MM.1S (cell line): ENCODE data around the gene OSBPL1A.

Source experiments
- CTCF ChIP-seq: fragments of 300-600 bp; sonication (generic); IDR thresholded peaks from 2 replicates; pipeline ENCODE4 v1.5.1; 2016; ENCODE audit warnings: antibody characterized with exemption, low read length, mixed read lengths
- EZH2 ChIP-seq: fragments of 300-600 bp; sonication (generic); optimal IDR thresholded peaks from 2 replicates; pipeline ENCODE3; 2017; ENCODE audit warnings: low read depth, mild to moderate bottlenecking, antibody characterized with exemption, low read length, mixed read lengths
- EZH2phosphoT487 ChIP-seq: fragments of 300-600 bp; sonication (generic); IDR thresholded peaks from 2 replicates; pipeline ENCODE4 v1.6.1; 2018; ENCODE audit warnings: antibody characterized with exemption, low read length

GRCh38 chr18:24173997-24174396 is 223.6 kb downstream of the OSBPL1A start:
- TF ChIP-seq CTCF = no peak
- no peak for TF ChIP-seq EZH2
- TF ChIP-seq EZH2phosphoT487 = no peak
